HepG2 (cell line): Measurements from ENCODE around the gene GGA1. TPM values are rescaled to one million over a fixed set of nuclear protein-coding genes. Genes with fewer than 3 reads are reported as not detected.
A peak's percentile ranks its signal among the peaks of the same experiment; 100 is the strongest.

Experiments
- CAMTA2 ChIP-seq: sonication (generic); formaldehyde crosslinking; IDR thresholded peaks from 2 replicates; pipeline ENCODE4 v1.4.0; 2020; ENCODE audit warnings: mild to moderate bottlenecking, missing genetic modification reagents, borderline replicate concordance
- CREB3 ChIP-seq: sonication (generic); formaldehyde crosslinking; IDR thresholded peaks from 2 replicates; pipeline ENCODE4 v1.5.0; 2020; ENCODE audit warnings: missing genetic modification reagents
- DR1 ChIP-seq: sonication (generic); formaldehyde crosslinking; IDR thresholded peaks from 2 replicates; pipeline ENCODE4 v1.8.0; 2021; ENCODE audit warnings: mild to moderate bottlenecking, missing genetic modification reagents, inconsistent platforms
- E2F2 ChIP-seq: sonication (generic); formaldehyde crosslinking; IDR thresholded peaks from 2 replicates; pipeline ENCODE4 v1.4.0; 2020; ENCODE audit warnings: missing genetic modification reagents, borderline replicate concordance
- HHEX ChIP-seq: IDR thresholded peaks from 2 replicates; pipeline ENCODE4 v1.6.1; 2016; ENCODE audit warnings: control low read depth
- HINFP ChIP-seq: sonication (generic); formaldehyde crosslinking; IDR thresholded peaks from 2 replicates; pipeline ENCODE4 v1.4.0; 2020; ENCODE audit warnings: low read depth, mild to moderate bottlenecking, missing genetic modification reagents
- HMGXB4 ChIP-seq, 2 experiments: sonication (generic) in 1 of 2; formaldehyde crosslinking in 1 of 2; IDR thresholded peaks; 2 replicates each; pipeline versions ENCODE4 v1.4.0 to v1.6.1; 2018 to 2020; ENCODE audit warnings: missing genetic modification reagents in 2 of 2, borderline replicate concordance in 1 of 2, low read depth in 1 of 2, mild to moderate bottlenecking in 1 of 2, missing biosample characterization in 1 of 2
- MAFK ChIP-seq, 2 experiments: IDR thresholded peaks in 1 of 2; conservative IDR thresholded peaks in 1 of 2; 2 replicates each; pipeline ENCODE4 v1.6.1; 2011; ENCODE audit warnings: improper control_type of control experiment in 2 of 2, low read length in 2 of 2
- NR2C2 ChIP-seq: sonication (generic); formaldehyde crosslinking; IDR thresholded peaks from 2 replicates; pipeline ENCODE4 v1.4.0; 2020; ENCODE audit warnings: missing genetic modification reagents, mild to moderate bottlenecking, moderate library complexity, borderline replicate concordance
- RFX3 ChIP-seq: IDR thresholded peaks from 2 replicates; pipeline ENCODE4 v1.6.1; 2016; ENCODE audit warnings: missing biosample characterization, missing genetic modification reagents
- SRF ChIP-seq: IDR thresholded peaks from 2 replicates; pipeline ENCODE4 v1.6.1; 2011; ENCODE audit warnings: mild to moderate bottlenecking, low read depth, low read length, moderate library complexity
- TBP ChIP-seq: sonication (generic); formaldehyde crosslinking; IDR thresholded peaks from 2 replicates; pipeline ENCODE4 v1.5.0; 2020; ENCODE audit warnings: missing genetic modification reagents
- USF2 ChIP-seq, 2 experiments: sonication (generic) in 1 of 2; formaldehyde crosslinking in 1 of 2; IDR thresholded peaks; 2 replicates each; pipeline versions ENCODE4 v1.5.1 to v1.6.1; 2011 to 2020; ENCODE audit warnings: borderline replicate concordance in 1 of 2, low read depth in 1 of 2, low read length in 1 of 2, mild to moderate bottlenecking in 1 of 2, missing genetic modification reagents in 1 of 2, moderate library complexity in 1 of 2
- YEATS4 ChIP-seq: sonication (generic); formaldehyde crosslinking; IDR thresholded peaks from 2 replicates; pipeline ENCODE4 v1.4.0; 2020; ENCODE audit warnings: missing genetic modification reagents, borderline replicate concordance
- ZNF232 ChIP-seq: sonication (generic); formaldehyde crosslinking; IDR thresholded peaks from 2 replicates; pipeline ENCODE4 v1.4.0; 2020; ENCODE audit warnings: missing genetic modification reagents, borderline replicate concordance
- ZNF800 ChIP-seq: sonication (generic); formaldehyde crosslinking; IDR thresholded peaks from 2 replicates; pipeline ENCODE4 v1.4.0; 2020; ENCODE audit warnings: missing genetic modification reagents
- ZNF839 ChIP-seq: sonication (generic); formaldehyde crosslinking; IDR thresholded peaks from 2 replicates; pipeline ENCODE4 v1.4.0; 2020; ENCODE audit warnings: missing genetic modification reagents, mild to moderate bottlenecking, borderline replicate concordance
- polyA plus RNA-seq, 8 experiments: library from polyadenylated mRNA; depleted of rRNA in 3 of 8; stranded (reverse) in 7 of 8; unstranded in 1 of 8; fragments of >200 nt; fragmentation: Illumina TruSeq in 4 of 8; extraction: Trizol in 4 of 8; gene quantifications; 2 replicates each; pipeline versions ENCODE4 v1.2.1 to v1.2.3, GENCODE V29; 2011 to 2016; ENCODE audit warnings: low read depth in 4 of 8, missing spikeins in 1 of 8, mixed read lengths in 1 of 8; ENCODE audit not compliant: insufficient read depth in 1 of 8
- total RNA-seq, 5 experiments: library from RNA; depleted of rRNA; stranded (reverse); fragments of >200 nt; fragmentation: Illumina TruSeq; extraction: Trizol; gene quantifications; 2 replicates each; pipeline ENCODE4 v1.2.3, GENCODE V29; 2016; ENCODE audit warnings: low read depth in 1 of 5

Gene GGA1
- total and polyA plus RNA-seq, 2 of the 13 experiments (the other 11 are each of a cell fraction or from before 2014, with no cell fraction given), result 29.1 to 87.2 TPM

GRCh38 chr22:37562049-37562875 is 46.4 kb upstream of the GGA1 start (continued):
- TF ChIP-seq USF2 (IDR thresholded peaks at IDR 0.05; ENCODE audit: low read depth, low read length), result no peak
- TF ChIP-seq USF2 (CRISPR knock-in tag; IDR thresholded peaks at IDR 0.05; ENCODE audit: borderline replicate concordance), result 0 out of 2 replicates have a peak, but pooled peaks have one; percentile 23
- TF ChIP-seq ZNF232 (CRISPR knock-in tag), result no peak
- TF ChIP-seq HINFP (CRISPR knock-in tag), result 0 out of 2 replicates have a peak, but pooled peaks have one; percentile 6
- 0 out of 2 replicates have a peak, but pooled peaks have one; percentile 2 for TF ChIP-seq ZNF839 (CRISPR knock-in tag)
- no peak for TF ChIP-seq DR1 (CRISPR knock-in tag)
- peak; percentile 1; the same call in 1 of the 2 replicates for TF ChIP-seq ZNF800
- no peak for TF ChIP-seq RFX3
- TF ChIP-seq YEATS4 (CRISPR knock-in tag), result no peak
- no peak for TF ChIP-seq TBP (CRISPR knock-in tag)
- TF ChIP-seq E2F2 (CRISPR knock-in tag), result no peak
- no peak for TF ChIP-seq HHEX (CRISPR knock-in tag)
- no peak for TF ChIP-seq HMGXB4 (CRISPR knock-in tag; IDR thresholded peaks at IDR 0.05; ENCODE audit: borderline replicate concordance in 1 of 2, low read depth in 1 of 2)
- TF ChIP-seq NR2C2, result peak; percentile 39; the same call in 1 of the 2 replicates
- no peak for TF ChIP-seq CREB3 (CRISPR knock-in tag)
- TF ChIP-seq SRF, result no peak
- no peak for TF ChIP-seq CAMTA2 (CRISPR knock-in tag)
- no peak for TF ChIP-seq MAFK (conservative IDR thresholded peaks at IDR 0.05 in 1 of 2, IDR thresholded peaks at IDR 0.05 in 1 of 2; ENCODE audit: low read length in 2 of 2)
